Breast epithelium (tissue), 4 donors: ENCODE results near the gene SCLY. TPM values are rescaled to one million over a fixed set of nuclear protein-coding genes. Genes with fewer than 3 reads are reported as not detected.

Experiments used
- DNase-seq, 2 donors: peaks; one replicate each; pipeline ENCODE4 v3.0.0-alpha.2; 2019; ENCODE audit warnings: low spot score in 2 of 2
- H3K27ac ChIP-seq, 2 donors: fragments of 200-600 bp; sonication (generic) in 1 of 2; one replicate each; pipeline ENCODE4 v1.5.1; 2016 to 2019; ENCODE audit warnings: mild to moderate bottlenecking in 1 of 2
- H3K27me3 ChIP-seq, 2 donors: fragments of 200-600 bp; sonication (generic) in 1 of 2; one replicate each; pipeline versions ENCODE4 v1.5.1 to v1.6.0; 2017 to 2019; ENCODE audit warnings: control low read depth in 1 of 2, mild to moderate bottlenecking in 1 of 2
- H3K36me3 ChIP-seq: fragments of 200-600 bp; one replicate; pipeline ENCODE4 v1.5.1; 2019
- H3K4me1 ChIP-seq, 2 donors: fragments of 200-600 bp; sonication (generic); one replicate each; pipeline ENCODE4 v1.5.1; 2016 to 2019; ENCODE audit warnings: control low read depth in 1 of 2
- H3K4me3 ChIP-seq, 3 donors: fragments of 200-600 bp; sonication (generic); 1 replicate in 2 of 3; 2 replicates in 1 of 3; pipeline ENCODE4 v1.5.1; 2016 to 2019; ENCODE audit warnings: mild to moderate bottlenecking in 3 of 3, moderate library complexity in 2 of 3
- H3K9me3 ChIP-seq, 2 donors: fragments of 200-600 bp; sonication (generic) in 1 of 2; one replicate each; pipeline ENCODE4 v1.5.1; 2016 to 2019; ENCODE audit warnings: control low read depth in 1 of 2
- CTCF ChIP-seq, 3 donors: fragments of 450-650 bp; IDR thresholded peaks; one replicate each; pipeline ENCODE4 v1.5.1; 2016 to 2017; ENCODE audit warnings: antibody characterized with exemption in 3 of 3, mild to moderate bottlenecking in 3 of 3, moderate library complexity in 3 of 3
- POLR2A ChIP-seq: fragments of 450-650 bp; IDR thresholded peaks from one replicate; pipeline ENCODE4 v1.6.1; 2016; ENCODE audit warnings: antibody characterized with exemption, mild to moderate bottlenecking, moderate library complexity
- POLR2AphosphoS5 ChIP-seq, 3 donors: sonication (generic); formaldehyde crosslinking; IDR thresholded peaks; one replicate each; pipeline ENCODE4 v1.6.1; 2017; ENCODE audit warnings: antibody characterized with exemption in 3 of 3
- intact Hi-C: fragments of 100-400 bp; cut with DNase I; formaldehyde crosslinking; loops from one replicate; pipeline ENCODE4 v1.15.1; 2023; ENCODE audit warnings: low total_unique reads
- total RNA-seq, 3 donors: library from RNA; depleted of rRNA; stranded (reverse); fragments of >200 nt; gene quantifications; one replicate each; pipeline ENCODE4 v1.1.0, GENCODE V29; 2016

The SCLY gene
- total RNA-seq, 3 donors from 2014 or later = 11.2 to 16.7 (median 12.1) TPM

GRCh38 chr2:238122287-238123217 lies 61.8 kb downstream of the SCLY start:
- Histone ChIP-seq H3K27me3 (peaks cover 0 to 10% of the 10 kb centered on the region in 2 donors), H3K27ac (no peak overlapping the region), H3K36me3 (no peaks in the 10 kb centered on the region), H3K9me3 (no peaks in the 10 kb centered on the region), H3K4me1 (no peaks in the 10 kb centered on the region), H3K4me3 (no peak overlapping the region)
- TF ChIP-seq POLR2A (no peak), POLR2AphosphoS5 (IDR thresholded peaks at IDR 0.05) (no peak), CTCF (IDR thresholded peaks at IDR 0.05) (no peak)
- no peak for DNase-seq
- intact Hi-C loops = no loop called here

GRCh38 chr2:238123218-238123971 lies 62.6 kb downstream of the SCLY start:
- TF ChIP-seq CTCF (IDR thresholded peaks at IDR 0.05) (no peak), POLR2AphosphoS5 (IDR thresholded peaks at IDR 0.05) (no peak), POLR2A (no peak)
- Histone ChIP-seq H3K27me3 (peaks cover 0 to 7% of the 10 kb centered on the region in 2 donors), H3K9me3 (no peaks in the 10 kb centered on the region), H3K4me3 (no peak overlapping the region), H3K27ac (no peak overlapping the region), H3K36me3 (no peaks in the 10 kb centered on the region), H3K4me1 (no peaks in the 10 kb centered on the region)
- intact Hi-C loops = no loop called here
- no peak for DNase-seq

- no peaks in the 10 kb centered on the region for H3K36me3 ChIP-seq
- no peak overlapping the region for H3K27ac ChIP-seq
- H3K27me3 ChIP-seq = peaks cover 0 to 7% of the 10 kb centered on the region in 2 donors
- H3K4me3 ChIP-seq = no peak overlapping the region
- no peaks in the 10 kb centered on the region for H3K4me1 ChIP-seq
- TF ChIP-seq POLR2AphosphoS5 (IDR thresholded peaks at IDR 0.05) (no peak), CTCF (IDR thresholded peaks at IDR 0.05) (no peak), POLR2A (no peak)
- intact Hi-C loops = no loop called here
- H3K9me3 ChIP-seq = no peaks in the 10 kb centered on the region
- DNase-seq = no peak
Measured at GRCh38 chr2:238123991-238124470, 63.2 kb downstream of the SCLY start.

GRCh38 chr2:238124488-238125126 lies 63.8 kb downstream of the SCLY start:
- Histone ChIP-seq H3K9me3 (no peaks in the 10 kb centered on the region), H3K27ac (no peak overlapping the region), H3K27me3 (peaks cover 0 to 7% of the 10 kb centered on the region in 2 donors), H3K4me3 (no peak overlapping the region), H3K4me1 (no peaks in the 10 kb centered on the region), H3K36me3 (no peaks in the 10 kb centered on the region)
- intact Hi-C loops = no loop called here
- DNase-seq = no peak
- TF ChIP-seq POLR2AphosphoS5 (IDR thresholded peaks at IDR 0.05) (no peak), CTCF (IDR thresholded peaks at IDR 0.05) (no peak), POLR2A (no peak)
